Testis (tissue), 2 donors: Measurements from ENCODE around the gene CEACAM19.

Experiments
- CTCF ChIP-seq, 3 experiments: fragments of 450-650 bp in 2 of 3; fragments of 200-600 bp in 1 of 3; sonication (generic) in 1 of 3; IDR thresholded peaks; one replicate each; pipeline ENCODE4 v1.5.1; 2016 to 2019; ENCODE audit warnings: antibody characterized with exemption in 3 of 3, mild to moderate bottlenecking in 2 of 3, moderate library complexity in 1 of 3
- POLR2A ChIP-seq: fragments of 450-650 bp; IDR thresholded peaks from one replicate; pipeline ENCODE4 v1.6.1; 2017; ENCODE audit warnings: antibody characterized with exemption, mild to moderate bottlenecking, moderate library complexity

- TF ChIP-seq CTCF (IDR thresholded peaks at IDR 0.05) (no peak), POLR2A (no peak)
These were observed 21.6 kb upstream of the CEACAM19 start for GRCh38 chr19:44649578-44650145.
